IMR-90 (cell line): Measurements from ENCODE around the gene COL7A1. TPM values are rescaled to one million over a fixed set of nuclear protein-coding genes. Genes with fewer than 3 reads are reported as not detected.

Experiments
- ATAC-seq: fragments of 200-7000 bp; cut with Tn5 transposase; 2 replicates; pipeline ENCODE4 v1.9.1; 2020; ENCODE audit warnings: low read depth, mild to moderate bottlenecking, moderate library complexity
- BruUV-seq: library from RNA; stranded (reverse); fragments of 400-500 nt; replicated peaks from 2 replicates; lab custom pipeline; 2021; lab: Mats Ljungman, UMichigan
- CTCF ChIA-PET: fragments of 300-600 bp; formaldehyde crosslinking; extraction: SDS; loops from one replicate; lab custom pipeline; 2021; ENCODE audit warnings: antibody characterized with exemption; lab: Yijun Ruan, JAX
- POLR2A ChIA-PET: fragments of 300-600 bp; sonication (Branson Sonifier 250); formaldehyde crosslinking; loops from one replicate; lab custom pipeline; 2022; ENCODE audit warnings: antibody characterized with exemption; ENCODE audit not compliant: unreplicated experiment; lab: Charles Lee
- DNase-seq: peaks from one replicate; pipeline ENCODE4 v3.0.0; 2013
- H2AFZ ChIP-seq: replicated peaks from 2 replicates; pipeline ENCODE3; 2013; ENCODE audit warnings: low read length, mild to moderate bottlenecking; ENCODE audit not compliant: poor library complexity
- H2AK5ac ChIP-seq: 2 replicates; pipeline ENCODE4 v1.6.1; 2013; ENCODE audit warnings: low read depth, low read length, inconsistent platforms
- H2AK9ac ChIP-seq: replicated peaks from 2 replicates; pipeline ENCODE3; 2013; ENCODE audit warnings: mild to moderate bottlenecking, low read depth, low read length, moderate library complexity; ENCODE audit not compliant: poor library complexity
- H2BK120ac ChIP-seq: 2 replicates; pipeline ENCODE4 v1.6.1; 2013; ENCODE audit warnings: low read depth, low read length, inconsistent platforms
- H2BK15ac ChIP-seq: 3 replicates; pipeline ENCODE4 v1.6.1; 2013; ENCODE audit warnings: low read depth, low read length, inconsistent platforms
- H2BK20ac ChIP-seq: 2 replicates; pipeline ENCODE4 v1.6.1; 2013; ENCODE audit warnings: low read depth, mild to moderate bottlenecking, inconsistent platforms, low read length, moderate library complexity
- H2BK5ac ChIP-seq: 2 replicates; pipeline ENCODE4 v1.6.1; 2013; ENCODE audit warnings: mild to moderate bottlenecking, low read depth, low read length, inconsistent platforms; ENCODE audit not compliant: poor library complexity, severe bottlenecking
- H3K14ac ChIP-seq: replicated peaks from 2 replicates; pipeline ENCODE4 v1.6.1; 2013; ENCODE audit warnings: low read depth, low read length, inconsistent platforms
- H3K18ac ChIP-seq: 2 replicates; pipeline ENCODE4 v1.6.1; 2013; ENCODE audit warnings: low read depth, low read length, control low read depth
- H3K23ac ChIP-seq: 2 replicates; pipeline ENCODE4 v1.6.1; 2013; ENCODE audit warnings: low read depth, low read length, inconsistent platforms
- H3K27ac ChIP-seq: 2 replicates; pipeline ENCODE4 v1.5.1; 2013; ENCODE audit warnings: mild to moderate bottlenecking, control low read depth, low read length; ENCODE audit not compliant: insufficient read depth
- H3K27me3 ChIP-seq: 2 replicates; pipeline ENCODE4 v1.6.1; 2013; ENCODE audit warnings: low read length; ENCODE audit not compliant: control insufficient read depth, insufficient read depth
- H3K36me3 ChIP-seq: 2 replicates; pipeline ENCODE4 v1.6.1; 2013; ENCODE audit warnings: low read length, mixed read lengths; ENCODE audit not compliant: control insufficient read depth, insufficient read depth
- H3K4ac ChIP-seq: 2 replicates; pipeline ENCODE4 v1.6.1; 2013; ENCODE audit warnings: low read depth, low read length, inconsistent platforms
- H3K4me1 ChIP-seq: 2 replicates; pipeline ENCODE4 v1.6.1; 2013; ENCODE audit warnings: low read length, mixed read lengths; ENCODE audit not compliant: control insufficient read depth, insufficient read depth
- H3K4me2 ChIP-seq: 2 replicates; pipeline ENCODE4 v1.6.1; 2013; ENCODE audit warnings: low read depth, mild to moderate bottlenecking, control low read depth, low read length, moderate library complexity
- H3K4me3 ChIP-seq: 2 replicates; pipeline ENCODE4 v1.5.1; 2013; ENCODE audit warnings: low read depth, mild to moderate bottlenecking, control low read depth, low read length, moderate library complexity; ENCODE audit not compliant: insufficient read depth
- H3K56ac ChIP-seq: 2 replicates; pipeline ENCODE4 v1.6.1; 2013; ENCODE audit warnings: low read length, inconsistent platforms; ENCODE audit not compliant: insufficient read depth; ENCODE audit errors: extremely low read depth
- H3K79me1 ChIP-seq, 2 experiments: 2 replicates each; pipeline ENCODE4 v1.6.1; 2013; ENCODE audit warnings: low read length in 2 of 2, inconsistent platforms in 1 of 2, low read depth in 1 of 2
- H3K9ac ChIP-seq: 2 replicates; pipeline ENCODE4 v1.6.1; 2013; ENCODE audit warnings: low read depth, low read length, control low read depth
- H3K9me1 ChIP-seq: 2 replicates; pipeline ENCODE4 v1.6.1; 2013; ENCODE audit warnings: low read length, inconsistent platforms; ENCODE audit not compliant: insufficient read depth
- H3K9me3 ChIP-seq: 2 replicates; pipeline ENCODE4 v1.6.1; 2013; ENCODE audit warnings: low read length; ENCODE audit not compliant: control insufficient read depth, insufficient read depth
- H4K20me1 ChIP-seq: 2 replicates; pipeline ENCODE4 v1.6.1; 2013; ENCODE audit warnings: low read length, inconsistent platforms; ENCODE audit not compliant: insufficient read depth
- H4K5ac ChIP-seq: 2 replicates; pipeline ENCODE4 v1.6.1; 2013; ENCODE audit warnings: mild to moderate bottlenecking, low read depth, low read length, control low read depth
- H4K8ac ChIP-seq, 2 experiments: 2 replicates each; pipeline ENCODE4 v1.6.1; 2013; ENCODE audit warnings: low read depth in 2 of 2, low read length in 2 of 2, control low read depth in 1 of 2, inconsistent platforms in 1 of 2
- H4K91ac ChIP-seq: 2 replicates; pipeline ENCODE4 v1.6.1; 2013; ENCODE audit warnings: low read depth, low read length, inconsistent platforms; ENCODE audit not compliant: insufficient read depth
- BHLHE40 ChIP-seq: fragments of 150-350 bp; IDR thresholded peaks from 2 replicates; pipeline ENCODE4 v1.6.1; 2016; ENCODE audit warnings: mild to moderate bottlenecking, low read depth, low read length
- CEBPB ChIP-seq: IDR thresholded peaks from 2 replicates; pipeline ENCODE4 v1.6.1; 2012; ENCODE audit warnings: low read depth, low read length, improper control_type of control experiment
- FOS ChIP-seq: fragments of 150-350 bp; IDR thresholded peaks from 2 replicates; pipeline ENCODE4 v1.6.1; 2016; ENCODE audit warnings: low read depth, low read length
- MAFK ChIP-seq: IDR thresholded peaks from 2 replicates; pipeline ENCODE4 v1.6.1; 2012; ENCODE audit warnings: low read depth, low read length, improper control_type of control experiment
- MAZ ChIP-seq: IDR thresholded peaks from 2 replicates; pipeline ENCODE4 v1.6.1; 2012; ENCODE audit warnings: low read depth, mild to moderate bottlenecking, low read length, improper control_type of control experiment, moderate library complexity, borderline replicate concordance
- NFE2L2 ChIP-seq: fragments of 150-350 bp; IDR thresholded peaks from 2 replicates; pipeline ENCODE4 v1.6.1; 2016; ENCODE audit warnings: low read depth, mild to moderate bottlenecking, low read length
- POLR2A ChIP-seq: IDR thresholded peaks from 2 replicates; pipeline ENCODE4 v1.6.1; 2012; ENCODE audit warnings: mild to moderate bottlenecking, low read depth, low read length
- RCOR1 ChIP-seq: IDR thresholded peaks from 2 replicates; pipeline ENCODE4 v1.6.1; 2012; ENCODE audit warnings: mild to moderate bottlenecking, low read length, improper control_type of control experiment; ENCODE audit not compliant: insufficient replicate concordance
- RFX5 ChIP-seq: IDR thresholded peaks from 2 replicates; pipeline ENCODE4 v1.8.0; 2012; ENCODE audit warnings: low read depth, mild to moderate bottlenecking, low read length, moderate library complexity
- SMC3 ChIP-seq: fragments of 150-350 bp; IDR thresholded peaks from 2 replicates; pipeline ENCODE4 v1.6.1; 2016; ENCODE audit warnings: low read depth, mild to moderate bottlenecking, antibody characterized with exemption, low read length, moderate library complexity
- WGBS, 2 experiments: methylation state at CpG; one replicate each; pipeline versions ENCODE4 v1.1.5 to v1.1.7; 2013; ENCODE audit warnings: missing lambda C conversion rate in 2 of 2; ENCODE audit not compliant: insufficient read length in 1 of 2; ENCODE audit errors: extremely low coverage in 2 of 2; 5-methylcytosine and 5-hydroxymethylcytosine counted together
- dilution Hi-C: fragments of 300-500 bp; cut with HindIII; formaldehyde crosslinking; loops from one replicate; pipeline ENCODE4 v1.14.3; 2018; ENCODE audit warnings: low sequenced_read_pairs; ENCODE audit not compliant: unreplicated experiment
- in situ Hi-C: fragments of 300-500 bp; cut with MboI; formaldehyde crosslinking; loops from 3 replicates; pipeline ENCODE4 v1.14.3; 2019; ENCODE audit warnings: low sequenced_read_pairs, inconsistent platforms, mixed read lengths
- intact Hi-C: fragments of 100-400 bp; cut with micrococcal nuclease; formaldehyde crosslinking; loops from 2 replicates; pipeline ENCODE4 v1.10.0; 2022
- polyA plus RNA-seq, 3 experiments: library from polyadenylated mRNA; depleted of rRNA; stranded (reverse); fragments of >200 nt; gene quantifications; 2 replicates each; pipeline ENCODE4 v1.2.3, GENCODE V29; 2012; ENCODE audit warnings: low replicate concordance in 1 of 3
- total RNA-seq: library from RNA; depleted of rRNA; stranded (reverse); fragments of >200 nt; gene quantifications from 2 replicates; pipeline ENCODE4 v1.2.3, GENCODE V29; 2012
- TF ChIP-seq, protein P1 (sequence below): fragments of 150-350 bp; IDR thresholded peaks from 2 replicates; pipeline ENCODE4 v1.6.1; 2016; ENCODE audit warnings: low read depth, mild to moderate bottlenecking, low read length, moderate library complexity, borderline replicate concordance

COL7A1 gene
- total and polyA plus RNA-seq, 2 of the 4 experiments (the other 2 are of a cell fraction) = 4.1 to 20.3 TPM

DNA sequence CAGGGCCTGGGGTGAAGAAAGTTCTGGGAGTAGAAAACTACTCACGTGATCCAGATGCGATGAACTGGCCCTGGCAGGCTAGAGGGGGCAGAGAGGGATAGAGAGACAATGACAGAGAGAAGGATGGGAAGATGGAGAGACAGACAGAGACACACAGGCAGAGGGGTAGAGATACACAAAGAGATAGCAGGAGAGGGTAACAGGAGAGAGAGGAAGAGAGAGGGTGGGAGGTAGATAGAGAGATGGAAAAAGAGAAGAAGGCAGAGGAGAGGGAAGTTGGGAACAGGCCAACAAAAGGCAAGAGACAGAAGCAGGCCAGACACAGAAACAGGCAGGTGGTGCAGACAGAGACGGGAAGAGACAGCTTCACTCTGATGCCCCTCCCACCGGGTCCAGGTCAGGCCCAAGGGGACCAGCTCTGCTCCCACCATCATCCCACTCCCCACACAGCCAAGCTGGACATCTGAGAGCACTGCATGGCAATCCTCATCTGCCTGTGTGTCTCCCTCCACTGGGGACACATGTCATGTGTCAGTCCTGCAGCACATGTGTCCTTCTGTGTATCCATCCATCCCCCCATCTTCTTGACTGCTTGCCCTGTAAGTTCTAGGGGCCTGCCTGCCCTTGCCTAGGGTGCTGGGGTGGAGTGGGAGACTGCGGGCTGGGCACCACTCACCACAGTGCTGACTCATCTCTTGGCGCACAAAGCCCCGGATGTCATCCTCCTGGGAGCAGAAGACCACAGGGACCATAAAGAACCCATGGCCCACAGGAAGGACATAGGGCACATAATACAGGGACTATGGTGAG lies 29.3 kb downstream of the COL7A1 start:
- H3K36me3 ChIP-seq = peaks cover 50% of the 10 kb centered on the region
- ChIA-PET CTCF (no interaction called here), POLR2A (no interaction called here)
- peaks cover 0 to 38% of the 10 kb centered on the region in 2 experiments; a peak in 3 of 4 replicates for H3K79me1 ChIP-seq
- peak overlapping the region; percentile 47 for H4K91ac ChIP-seq
- TF ChIP-seq BHLHE40 (no peak), POLR2A (no peak), FOS (peak; percentile 54), RCOR1 (no peak), CEBPB (no peak), MAFK (no peak), MAZ (no peak), NFE2L2 (0 out of 2 replicates have a peak, but pooled peaks have one; percentile 34), SMC3 (no peak), RFX5 (no peak)
- TF ChIP-seq, protein P1, sequence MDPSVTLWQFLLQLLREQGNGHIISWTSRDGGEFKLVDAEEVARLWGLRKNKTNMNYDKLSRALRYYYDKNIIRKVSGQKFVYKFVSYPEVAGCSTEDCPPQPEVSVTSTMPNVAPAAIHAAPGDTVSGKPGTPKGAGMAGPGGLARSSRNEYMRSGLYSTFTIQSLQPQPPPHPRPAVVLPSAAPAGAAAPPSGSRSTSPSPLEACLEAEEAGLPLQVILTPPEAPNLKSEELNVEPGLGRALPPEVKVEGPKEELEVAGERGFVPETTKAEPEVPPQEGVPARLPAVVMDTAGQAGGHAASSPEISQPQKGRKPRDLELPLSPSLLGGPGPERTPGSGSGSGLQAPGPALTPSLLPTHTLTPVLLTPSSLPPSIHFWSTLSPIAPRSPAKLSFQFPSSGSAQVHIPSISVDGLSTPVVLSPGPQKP = no peak
- H2AK5ac ChIP-seq = peak overlapping the region; percentile 99
- H2BK120ac ChIP-seq = peak overlapping the region; percentile 77
- no peaks in the 10 kb centered on the region for H3K27me3 ChIP-seq
- H3K14ac ChIP-seq = peak overlapping the region; percentile 74
- peak overlapping the region; percentile 58 for H3K23ac ChIP-seq
- peak; percentile 64 for DNase-seq
- peak overlapping the region; percentile 89 for H3K4ac ChIP-seq
- peak; percentile 31; the same call in 1 of the 2 replicates for ATAC-seq
- peak overlapping the region; percentile 26; the same call in 1 of the 2 replicates for H3K18ac ChIP-seq
- H3K9me3 ChIP-seq = no peaks in the 10 kb centered on the region
- no peak overlapping the region for H3K9ac ChIP-seq
- H3K27ac ChIP-seq = peak overlapping the region; percentile 7
- no peaks in the 10 kb centered on the region; the same call in 1 of the 2 replicates for H4K20me1 ChIP-seq
- H2BK15ac ChIP-seq = peak overlapping the region; percentile 76; the same call in 2 of the 3 replicates
- no peak overlapping the region; the same call in 1 of the 2 replicates for H3K56ac ChIP-seq
- peak overlapping the region; percentile 79 for H2BK20ac ChIP-seq
- WGBS, 2 experiments = 66% methylated on average over 4 of the region's 7 CpGs; no CpG with 5 or more reads in 1 of the 2 experiments
- peak overlapping the region; percentile 89 for H2BK5ac ChIP-seq
- peaks cover 27% of the 10 kb centered on the region for H3K9me1 ChIP-seq
- intact Hi-C loops (no loop called here), in situ Hi-C loops (no loop called here), dilution Hi-C loops (no loop called here)
- H4K5ac ChIP-seq = peak overlapping the region; percentile 25; the same call in 1 of the 2 replicates
- BruUV-seq = no TSS peak
- no peak overlapping the region for H3K4me2 ChIP-seq
- peak overlapping the region; percentile 61 for H2AFZ ChIP-seq
- H4K8ac ChIP-seq = peak overlapping the region; percentile 1 to 17; a peak in 2 of 4 replicates
- peaks cover 26% of the 10 kb centered on the region for H3K4me1 ChIP-seq
- no peak overlapping the region for H3K4me3 ChIP-seq
- peak overlapping the region; percentile 94 for H2AK9ac ChIP-seq
